DMS114 treated with DMSO at 0.1 percent for 48 hours (cell line): ENCODE data around the gene DDX1.
"Not testable (repeated sequence)": the region's sequence is repeated elsewhere in the genome, so short reads cannot be mapped to it uniquely, and the experiment has no call there.

ENCODE experiments used
- DNase-seq: peaks from one replicate; lab custom pipeline; 2025; ENCODE audit not compliant: unreplicated experiment; lab: John Stamatoyannopoulos, UW

The DDX1 gene

DNA sequence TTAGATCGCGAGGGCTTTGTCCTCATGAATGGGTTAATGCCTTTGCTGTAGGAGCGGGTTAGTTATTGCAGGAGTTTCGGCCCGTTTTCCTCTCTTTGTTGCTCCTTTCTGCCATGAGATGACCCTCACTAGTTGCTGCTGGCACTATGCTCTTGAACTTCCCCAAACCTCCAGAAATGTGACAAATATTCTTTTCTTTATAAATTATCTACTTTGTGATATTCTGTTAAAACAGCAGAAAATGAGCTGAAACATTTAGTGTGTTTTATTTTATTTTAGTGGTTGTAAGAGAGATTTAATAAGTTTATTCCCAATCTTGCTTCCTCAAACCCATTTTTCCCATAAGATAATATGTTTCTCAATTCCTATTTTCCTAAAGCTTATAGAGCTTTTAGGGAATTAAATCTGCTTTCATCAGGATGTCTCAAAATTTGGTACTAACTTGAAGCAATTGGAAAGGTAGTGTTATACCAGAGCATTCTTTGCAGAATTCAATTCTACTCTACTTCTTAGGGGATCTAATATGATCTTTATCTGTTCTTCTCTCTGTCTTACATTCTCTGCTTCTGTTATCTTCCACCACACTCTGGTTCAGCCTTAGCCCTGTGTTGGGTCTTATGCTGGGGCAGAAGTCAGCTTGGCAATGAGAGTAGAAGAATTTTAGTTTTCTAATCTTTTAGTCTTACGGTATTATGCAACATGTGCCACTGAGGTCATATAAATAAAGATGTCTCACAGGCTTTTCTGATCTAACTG lies 23.1 kb downstream of the DDX1 start:
- no peak for DNase-seq

DNA sequence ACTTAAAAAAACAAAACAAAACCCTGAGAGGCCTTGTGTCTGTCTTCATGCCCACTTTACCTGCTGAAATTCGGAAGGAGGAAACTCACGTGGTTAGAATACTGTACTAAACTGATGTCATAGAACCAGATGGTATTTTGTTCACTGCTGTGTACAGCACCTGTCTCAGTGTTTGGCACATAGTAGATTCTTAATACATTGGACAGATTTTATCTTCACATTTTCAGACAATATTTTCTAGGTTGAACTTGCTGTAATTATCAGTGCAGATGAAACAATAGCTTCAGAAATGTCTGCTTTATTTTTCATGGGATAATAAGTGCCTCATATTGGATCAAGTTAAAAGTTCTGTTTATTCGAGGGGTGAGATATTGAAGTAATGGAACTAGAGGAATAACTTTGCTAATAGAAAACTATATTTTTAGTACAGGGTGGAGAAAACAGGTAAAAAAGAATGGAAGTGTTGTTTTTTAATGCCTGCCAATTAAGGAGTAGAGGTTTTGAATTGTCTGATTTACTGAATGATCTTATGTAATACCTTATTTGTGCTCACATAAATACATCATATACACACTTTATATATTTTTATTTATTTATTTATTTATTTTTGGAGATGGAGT lies 23.7 kb downstream of the DDX1 start:
- DNase-seq, result no peak

DNA sequence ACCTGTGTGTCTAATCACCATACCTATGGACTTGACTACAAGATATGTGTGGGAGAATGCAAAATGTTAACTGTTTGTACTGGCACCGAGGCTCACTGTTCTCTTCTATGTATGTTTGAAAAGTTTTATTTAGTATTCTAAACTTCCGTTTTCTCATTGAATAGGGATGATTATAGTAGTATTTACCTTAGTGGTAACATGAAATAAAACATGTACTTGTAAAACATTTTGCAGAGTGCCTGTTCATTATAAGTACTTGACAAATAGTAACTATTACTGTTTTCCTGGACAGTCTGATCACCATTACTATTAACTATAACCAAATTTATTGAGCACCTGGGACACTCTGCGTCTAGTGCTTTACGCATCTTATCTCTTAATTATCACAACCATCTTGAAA lies 24.8 kb downstream of the DDX1 start:
- no peak for DNase-seq

DNA sequence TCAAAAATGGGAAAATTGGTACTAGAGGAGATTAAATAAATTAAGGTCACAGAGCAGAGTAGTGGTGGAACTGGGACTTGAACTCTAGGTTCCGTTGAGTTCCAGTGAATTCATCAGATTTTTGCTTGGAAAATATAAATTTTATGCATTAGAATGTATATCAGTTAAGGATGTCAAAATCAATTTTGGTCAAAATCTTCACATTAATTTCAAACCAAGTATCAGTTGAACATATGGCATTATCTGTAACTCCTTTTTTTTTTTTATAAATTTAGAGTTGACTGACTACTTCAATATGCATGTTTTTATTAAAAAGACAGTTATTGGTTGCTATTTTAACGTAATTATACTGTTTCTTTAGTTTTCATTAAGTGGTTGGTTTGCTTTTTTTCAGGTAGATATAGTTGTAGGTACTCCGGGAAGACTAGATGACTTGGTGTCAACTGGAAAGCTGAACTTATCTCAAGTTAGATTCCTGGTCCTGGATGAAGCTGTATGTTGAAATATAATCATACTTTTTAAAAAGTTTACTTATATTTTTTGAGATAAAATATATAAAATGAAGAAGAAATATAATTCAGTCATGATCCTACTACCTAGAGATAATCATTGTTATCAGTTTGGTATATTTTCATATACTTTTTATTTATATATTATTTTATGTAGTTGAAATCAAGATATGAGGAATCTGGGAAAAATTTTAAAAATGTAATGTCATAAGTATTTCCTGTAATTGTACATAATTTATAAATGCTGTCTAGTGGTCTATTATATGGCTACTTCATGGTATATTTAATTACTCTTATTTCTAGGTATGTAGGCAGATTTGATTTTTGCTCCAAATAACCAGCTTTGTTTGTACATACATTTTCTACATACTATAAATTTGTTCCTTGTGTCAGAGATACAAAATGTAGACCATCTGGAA lies 25.4 kb downstream of the DDX1 start:
- no peak for DNase-seq

DNA sequence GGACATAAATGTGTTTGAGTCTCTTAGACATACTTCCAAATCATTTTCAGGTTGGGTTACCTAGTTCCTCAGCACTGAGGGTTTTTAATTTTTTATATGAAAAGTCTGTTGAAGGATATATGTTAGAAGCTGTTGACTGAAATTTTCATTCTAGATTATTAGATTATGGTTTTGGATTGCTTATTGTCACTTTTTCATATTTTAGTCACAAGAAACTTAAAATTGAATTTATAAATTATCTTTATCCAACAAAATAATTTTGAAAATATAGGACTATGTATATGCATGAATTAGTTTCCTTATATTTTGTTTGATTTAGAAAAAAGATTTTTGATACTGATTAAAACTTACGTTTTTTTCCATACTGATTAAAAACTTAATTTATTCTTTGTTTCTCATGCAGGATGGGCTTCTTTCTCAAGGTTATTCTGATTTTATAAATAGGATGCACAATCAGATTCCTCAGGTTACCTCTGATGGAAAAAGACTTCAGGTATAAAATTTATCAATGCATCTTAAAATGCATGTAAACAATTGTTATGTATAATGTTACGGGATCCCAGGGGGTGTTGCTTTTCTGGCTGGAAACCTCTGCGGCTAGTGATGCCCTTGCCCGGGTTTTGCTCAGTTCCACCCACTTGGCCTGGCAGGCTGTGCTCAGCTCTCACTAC lies 26.2 kb downstream of the DDX1 start:
- DNase-seq, result no peak

DNA sequence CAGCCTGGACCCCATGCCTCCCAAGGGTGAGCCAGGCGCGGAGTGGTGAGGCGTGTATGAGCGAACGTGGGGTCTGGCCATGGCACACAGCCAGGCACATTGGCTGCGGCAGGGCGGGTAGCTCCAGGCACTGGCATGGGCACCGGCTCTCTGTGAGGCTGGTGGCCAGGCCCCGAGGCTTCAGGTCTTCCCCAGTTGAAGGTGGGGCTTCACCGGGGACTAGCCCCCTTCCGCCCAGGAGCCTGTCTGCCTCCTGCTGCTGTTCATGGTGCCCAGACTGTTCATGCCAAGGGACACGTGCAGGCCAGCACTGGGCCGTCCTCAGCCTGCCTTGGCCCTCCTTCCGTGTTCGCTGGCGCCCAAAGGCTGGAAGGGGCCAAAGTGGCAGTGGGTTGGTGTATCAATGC lies 26.8 kb downstream of the DDX1 start:
- no peak for DNase-seq

DNA sequence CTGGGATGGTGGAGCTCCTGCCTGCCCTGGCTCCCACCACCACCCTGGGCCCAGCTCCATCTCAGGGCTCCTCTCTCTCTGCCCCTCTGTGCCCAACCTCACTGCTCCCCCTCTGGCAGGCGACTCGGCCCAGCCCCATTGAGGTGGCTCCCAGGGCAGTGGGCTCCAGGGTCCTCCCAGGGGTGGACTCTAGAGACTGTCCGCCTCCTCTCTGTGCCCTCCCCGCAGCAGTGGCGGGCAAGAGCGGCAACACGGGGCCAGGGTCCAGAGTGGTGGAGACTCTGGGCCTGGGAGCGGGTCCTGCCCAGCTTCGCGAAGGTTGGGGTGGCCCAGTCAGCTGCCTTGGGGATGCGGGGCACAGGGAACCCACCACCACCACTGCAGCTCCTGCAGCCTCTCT lies 27.4 kb downstream of the DDX1 start:
- DNase-seq, result no peak

DNA sequence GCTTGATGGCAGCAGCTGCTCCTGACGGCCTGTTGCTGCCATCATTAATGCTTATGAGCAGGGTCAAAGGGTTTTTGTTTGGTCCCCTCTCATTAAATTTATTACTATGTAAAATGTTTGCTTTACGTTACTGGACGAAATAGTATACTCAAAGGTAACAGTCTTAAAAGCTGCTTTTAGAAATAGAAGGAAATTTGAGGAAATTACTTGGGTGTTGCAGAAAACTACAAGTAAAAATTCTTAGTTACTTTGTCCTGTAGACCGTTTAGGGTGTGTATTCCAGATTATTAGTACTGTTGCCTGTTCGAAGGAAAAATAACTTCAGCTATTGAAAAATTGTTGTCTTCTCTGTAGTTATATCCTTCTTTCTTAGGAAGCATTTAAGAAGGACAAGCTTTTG lies 27.8 kb downstream of the DDX1 start:
- no peak for DNase-seq

DNA sequence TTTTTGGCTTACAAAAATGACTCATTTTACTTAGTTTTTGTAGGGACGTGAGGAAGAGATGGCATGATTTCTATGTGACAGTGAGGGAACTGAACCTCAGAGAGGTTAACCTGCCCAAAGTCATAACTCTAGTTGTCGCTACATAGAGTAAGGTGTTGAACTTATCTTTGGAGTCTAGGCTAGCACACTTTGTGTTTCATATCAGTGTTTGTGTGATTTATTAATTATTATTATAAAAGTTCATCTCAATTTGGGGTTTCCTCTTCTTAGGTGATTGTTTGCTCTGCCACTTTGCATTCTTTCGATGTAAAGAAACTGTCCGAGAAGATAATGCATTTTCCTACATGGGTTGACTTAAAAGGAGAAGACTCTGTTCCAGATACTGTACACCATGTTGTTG lies 28.3 kb downstream of the DDX1 start:
- DNase-seq, result no peak

DNA sequence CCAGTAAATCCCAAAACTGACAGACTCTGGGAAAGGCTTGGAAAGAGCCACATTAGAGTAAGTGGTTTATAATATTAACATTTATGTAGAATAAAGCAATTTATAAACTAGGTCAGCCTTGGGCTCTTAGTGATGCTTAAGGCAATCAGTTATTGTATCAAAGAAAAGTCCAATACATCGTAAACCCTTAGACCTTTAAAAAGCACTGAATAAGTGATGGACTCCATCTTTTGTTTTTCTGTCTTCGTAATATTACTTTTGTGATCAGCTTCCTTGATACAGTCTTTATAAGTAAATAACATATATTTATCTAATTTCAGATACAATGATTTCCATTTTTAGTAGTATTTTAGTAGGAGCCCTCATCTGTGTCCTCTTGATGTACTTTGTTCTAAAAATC lies 28.7 kb downstream of the DDX1 start:
- DNase-seq, result no peak

DNA sequence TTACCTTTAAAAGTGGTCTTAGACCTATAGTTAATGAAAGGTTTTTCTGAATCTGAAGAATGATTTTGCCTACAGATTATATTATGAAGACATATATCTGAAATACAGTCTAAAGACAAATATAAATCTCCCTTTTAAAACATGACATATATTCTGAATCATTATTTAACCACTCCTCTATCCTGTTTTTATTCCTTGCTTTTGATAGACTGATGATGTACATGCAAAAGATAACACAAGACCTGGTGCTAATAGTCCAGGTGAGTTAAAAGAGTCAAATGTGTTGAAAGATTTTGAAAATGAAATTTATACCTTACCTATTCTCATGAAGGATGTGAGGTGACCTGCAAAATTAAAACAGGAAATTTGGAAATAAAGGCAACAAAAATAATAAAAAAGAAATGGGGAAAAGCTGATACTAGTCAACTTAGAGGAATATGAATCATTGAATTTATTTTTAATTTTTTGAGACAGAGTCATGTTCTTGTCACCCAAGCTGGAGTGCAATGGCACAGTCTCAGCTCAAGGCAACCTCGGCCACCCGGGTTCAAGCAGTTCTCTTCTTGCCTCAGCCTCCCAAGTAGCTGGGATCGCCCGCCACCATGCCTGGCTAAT lies 29.3 kb downstream of the DDX1 start:
- no peak for DNase-seq

DNA sequence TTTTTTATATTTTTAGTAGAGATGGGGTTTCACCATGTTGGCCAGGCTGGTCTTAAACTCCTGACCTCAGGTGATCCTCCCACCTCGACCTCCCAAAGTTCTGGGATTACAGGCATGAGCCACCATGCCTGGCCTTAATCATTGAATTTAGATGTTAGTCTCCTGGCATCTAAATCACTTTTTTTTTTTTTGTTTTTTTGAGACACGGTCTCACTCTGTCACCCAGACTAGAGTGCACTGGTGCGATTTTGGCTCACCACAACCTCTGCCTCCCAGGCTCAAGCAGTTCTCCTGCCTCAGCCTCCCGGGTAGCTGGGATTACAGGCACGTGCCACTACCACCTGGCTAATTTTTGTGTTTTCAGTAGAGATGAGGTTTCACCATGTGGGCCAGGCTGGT lies 29.8 kb downstream of the DDX1 start:
- not testable (repeated sequence) for DNase-seq

DNA sequence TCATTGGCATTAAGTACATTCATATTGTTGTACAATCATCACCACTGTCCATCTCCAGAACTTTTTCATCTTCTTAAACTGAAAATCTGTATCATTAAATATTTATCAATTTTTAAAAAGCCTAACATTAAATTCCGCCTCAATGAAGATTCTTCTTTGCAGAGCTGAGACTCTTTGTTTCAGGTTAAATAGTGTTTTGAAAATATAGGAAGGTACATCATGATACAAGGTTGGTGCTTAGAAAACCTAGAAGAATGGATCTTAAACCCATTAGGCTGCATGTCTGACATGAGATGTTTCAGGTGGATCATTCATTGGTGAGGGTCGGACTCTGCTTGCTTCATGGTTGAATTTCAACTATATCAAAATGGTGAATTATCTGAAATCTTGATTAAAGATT lies 30.5 kb downstream of the DDX1 start:
- DNase-seq, result no peak

DNA sequence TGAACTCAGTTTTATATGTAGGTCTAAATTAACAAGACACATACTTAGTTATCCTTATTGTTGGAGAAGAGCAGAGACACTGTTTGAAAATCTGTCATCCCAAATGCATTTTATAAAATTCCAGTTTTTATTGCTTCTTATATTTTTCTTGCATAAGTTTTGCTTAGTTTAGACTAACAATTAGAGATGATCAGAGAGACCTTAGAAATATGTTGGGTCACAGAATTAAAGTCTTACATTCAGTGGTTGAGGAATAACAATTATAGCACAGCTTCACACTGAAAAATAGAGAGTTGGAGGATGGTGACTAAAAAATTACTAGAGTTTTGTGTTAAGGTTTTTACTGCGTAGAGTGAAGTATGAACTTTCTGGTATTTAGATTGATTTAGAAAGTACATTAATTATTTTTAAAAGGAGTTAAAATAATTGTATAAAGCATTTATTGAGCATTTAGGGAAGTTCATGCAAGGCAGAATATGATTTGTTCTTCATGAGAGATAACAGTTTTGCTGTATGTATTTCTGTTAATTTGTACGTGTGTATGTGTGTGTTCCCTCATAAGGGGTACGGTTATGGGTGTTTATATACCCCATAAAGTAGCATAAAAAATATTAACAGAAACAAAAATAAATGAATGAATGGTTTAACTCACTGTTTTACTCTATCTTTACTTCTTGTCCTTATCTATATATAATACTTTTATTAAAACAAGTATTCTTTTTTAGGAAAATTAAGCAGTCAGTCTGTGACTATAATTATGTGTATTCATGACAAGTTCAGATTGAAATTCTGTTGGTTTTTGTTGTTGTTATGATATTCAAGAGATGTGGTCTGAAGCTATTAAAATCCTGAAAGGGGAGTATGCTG lies 31.2 kb downstream of the DDX1 start:
- DNase-seq, result no peak

DNA sequence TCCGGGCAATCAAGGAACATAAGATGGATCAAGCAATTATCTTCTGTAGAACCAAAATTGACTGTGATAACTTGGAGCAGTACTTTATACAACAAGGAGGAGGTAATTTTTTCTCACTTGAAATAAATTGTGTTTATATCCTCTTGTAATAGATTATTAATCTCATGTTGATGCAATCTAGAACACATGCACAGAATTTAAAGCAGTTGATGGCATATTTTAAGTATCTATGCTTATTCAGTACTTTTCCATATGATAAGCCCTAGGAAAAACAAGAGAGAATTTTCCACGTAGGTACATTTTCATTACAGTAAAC lies 31.8 kb downstream of the DDX1 start:
- no peak for DNase-seq

DNA sequence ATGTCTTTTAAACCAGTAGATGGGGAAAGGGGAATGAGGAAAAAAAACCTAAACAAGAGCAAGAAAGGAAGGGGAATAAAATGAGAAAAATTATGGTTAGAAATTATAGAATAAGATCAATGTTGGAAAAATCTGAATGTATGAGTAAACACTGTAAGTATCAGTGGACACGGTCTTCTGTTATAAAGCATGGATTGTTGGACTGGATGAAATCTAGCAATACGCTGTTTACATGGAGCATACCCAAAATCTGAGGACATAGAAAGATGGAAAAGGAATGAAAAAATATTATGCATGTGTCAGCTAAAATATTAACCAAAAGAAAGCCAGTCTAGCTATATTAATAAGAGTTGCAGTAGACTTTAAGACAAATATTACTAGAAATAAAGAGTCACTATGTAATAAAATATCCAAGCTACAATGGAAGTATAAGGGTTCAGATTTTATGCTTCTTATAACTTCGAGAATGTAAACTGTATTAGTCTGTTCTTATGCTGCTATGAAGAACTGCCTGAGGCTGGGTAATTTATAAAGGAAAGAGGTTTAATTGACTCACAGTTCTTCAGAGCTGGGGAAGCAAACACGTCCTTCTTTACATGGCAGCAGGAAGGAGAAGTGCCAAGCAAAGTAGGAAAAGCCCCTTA lies 32.4 kb downstream of the DDX1 start:
- no peak for DNase-seq

DNA sequence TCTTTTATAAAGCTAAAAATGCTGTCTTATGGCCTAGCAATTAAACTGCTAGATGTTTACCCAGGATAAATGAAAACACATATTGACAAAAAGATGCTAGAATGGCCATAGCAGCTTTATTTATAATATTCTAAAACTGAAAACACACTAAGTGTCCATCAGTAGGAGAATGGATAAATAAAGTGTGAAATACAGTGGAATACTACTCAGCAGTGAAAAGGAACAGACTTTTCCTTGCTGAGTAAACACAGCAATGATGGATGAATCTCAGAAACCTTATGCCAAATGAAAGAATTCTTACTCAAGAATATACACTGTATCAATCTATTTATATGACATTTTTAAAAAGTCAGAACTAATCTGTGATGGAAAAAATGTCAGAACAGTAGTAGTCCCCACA lies 33.2 kb downstream of the DDX1 start:
- no peak for DNase-seq

DNA sequence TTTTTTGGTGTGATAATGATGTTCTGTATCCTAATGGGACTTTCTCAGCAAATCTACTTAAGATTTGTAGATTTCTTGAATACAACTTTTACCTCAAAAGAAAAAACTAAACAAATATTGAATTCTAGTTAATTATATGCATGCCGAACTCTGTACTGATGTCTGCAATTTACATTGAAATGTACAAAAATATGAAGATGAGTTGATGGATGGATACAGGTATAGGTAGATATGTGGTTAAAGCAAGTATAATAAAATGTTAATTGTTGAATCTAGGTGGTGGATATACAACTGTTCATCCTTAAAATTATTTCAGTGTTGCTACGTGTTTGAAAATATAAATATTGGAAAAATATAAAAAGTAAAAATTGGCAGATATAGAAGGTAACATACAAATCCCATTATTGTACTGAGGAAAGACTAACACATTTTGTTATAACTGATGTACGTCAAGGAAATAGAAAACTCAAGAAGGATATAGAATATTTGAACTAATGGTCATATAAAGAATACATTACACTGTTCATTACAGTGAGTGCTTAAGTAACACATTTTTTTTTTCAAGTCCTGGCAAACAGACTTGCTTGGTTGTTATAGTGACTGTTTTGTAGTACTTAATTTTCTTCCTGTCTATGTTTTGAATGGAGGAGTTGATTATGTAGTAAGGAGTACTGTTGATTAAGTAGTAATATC lies 33.8 kb downstream of the DDX1 start:
- DNase-seq, result no peak

DNA sequence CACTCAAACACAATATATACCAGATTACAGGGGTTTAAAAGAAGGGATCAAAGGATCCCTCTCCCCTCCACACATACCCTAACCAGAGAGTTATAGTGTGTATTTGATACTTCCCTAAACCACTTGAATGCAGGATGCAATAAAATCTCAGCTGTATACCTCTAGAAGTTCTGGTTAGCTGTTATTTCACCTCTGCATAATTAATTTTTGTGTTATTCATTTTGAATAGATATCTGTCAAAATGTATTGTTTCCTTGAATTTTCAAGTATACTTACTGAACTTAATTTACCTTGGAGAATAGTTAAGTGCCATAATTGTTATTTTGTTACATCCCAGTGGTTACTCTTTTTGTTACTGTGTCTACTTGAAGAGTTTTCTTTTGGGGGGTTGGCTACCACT lies 34.5 kb downstream of the DDX1 start:
- DNase-seq, result no peak
